SK-N-SH (cell line): ENCODE data around the gene PTPRC. TPM values are rescaled to one million over a fixed set of nuclear protein-coding genes. Genes with fewer than 3 reads are reported as not detected.

Source experiments
- CTCF ChIA-PET: fragments of 300-600, 350-600 bp; formaldehyde crosslinking; extraction: SDS; loops from one replicate; lab custom pipeline; 2021; lab: Yijun Ruan, JAX
- POLR2A ChIA-PET: fragments of 350-600 bp; sonication (Branson Sonifier 250); formaldehyde crosslinking; extraction: SDS; loops from one replicate; lab custom pipeline; 2020; ENCODE audit warnings: antibody characterized with exemption, inconsistent platforms; lab: Yijun Ruan, JAX
- DNase-seq: peaks from one replicate; pipeline ENCODE4 v3.0.0; 2012
- H2AFZ ChIP-seq: fragments of 200-600 bp; sonication (generic); 2 replicates; pipeline ENCODE4 v1.8.1; 2016; ENCODE audit warnings: antibody characterized with exemption, mild to moderate bottlenecking, low read depth
- H3F3A ChIP-seq: fragments of 200-600 bp; sonication (generic); replicated peaks from 2 replicates; pipeline ENCODE3; 2016; ENCODE audit warnings: antibody characterized with exemption, mild to moderate bottlenecking; ENCODE audit not compliant: insufficient read depth
- H3K27ac ChIP-seq, 2 experiments: fragments of 200-500 bp in 1 of 2; fragments of 200-600 bp in 1 of 2; sonication (Bioruptor generic) in 1 of 2; sonication (generic), shearing (Covaris generic) in 1 of 2; 2 replicates each; pipeline versions ENCODE4 v1.5.1 to v1.6.1; 2014 to 2016; ENCODE audit warnings: low read depth in 2 of 2, inconsistent platforms in 1 of 2, low read length in 1 of 2, mild to moderate bottlenecking in 1 of 2, mixed read lengths in 1 of 2
- H3K27me3 ChIP-seq: fragments of 200-600 bp; sonication (generic), shearing (Covaris generic); 2 replicates; pipeline ENCODE4 v1.6.1; 2016; ENCODE audit warnings: mixed run types; ENCODE audit not compliant: insufficient read depth
- H3K36me3 ChIP-seq, 2 experiments: fragments of 200-500 bp in 1 of 2; fragments of 200-600 bp in 1 of 2; sonication (Bioruptor generic) in 1 of 2; sonication (generic) in 1 of 2; replicated peaks in 1 of 2; 2 replicates each; pipeline versions ENCODE3 to v1.5.1; 2014 to 2016; ENCODE audit warnings: low read length in 1 of 2, mild to moderate bottlenecking in 1 of 2; ENCODE audit not compliant: insufficient read depth in 2 of 2, control insufficient read depth in 1 of 2
- H3K4me1 ChIP-seq, 2 experiments: fragments of 200-500 bp in 1 of 2; fragments of 200-600 bp in 1 of 2; sonication (Bioruptor generic) in 1 of 2; sonication (generic), shearing (Covaris generic) in 1 of 2; 2 replicates each; pipeline versions ENCODE4 v1.5.1 to v1.6.1; 2014 to 2016; ENCODE audit warnings: low read depth in 1 of 2, low read length in 1 of 2, mixed run types in 1 of 2; ENCODE audit not compliant: insufficient read depth in 2 of 2, control insufficient read depth in 1 of 2
- H3K4me2 ChIP-seq: fragments of 200-600 bp; sonication (generic), shearing (Covaris generic); 2 replicates; pipeline ENCODE4 v1.6.1; 2017; ENCODE audit warnings: mixed run types
- H3K4me3 ChIP-seq, 2 experiments: fragments of 200-500 bp in 1 of 2; fragments of 200-600 bp in 1 of 2; sonication (Bioruptor generic) in 1 of 2; sonication (generic), shearing (Covaris generic) in 1 of 2; 2 replicates each; pipeline versions ENCODE4 v1.5.1 to v1.8.1; 2014 to 2016; ENCODE audit warnings: low read depth in 2 of 2, inconsistent platforms in 1 of 2, low read length in 1 of 2, mild to moderate bottlenecking in 1 of 2, mixed read lengths in 1 of 2, moderate library complexity in 1 of 2
- H3K79me2 ChIP-seq: fragments of 200-600 bp; sonication (generic); 2 replicates; pipeline ENCODE4 v1.8.1; 2017; ENCODE audit warnings: mild to moderate bottlenecking; ENCODE audit not compliant: insufficient read depth
- H3K9ac ChIP-seq: fragments of 200-600 bp; sonication (generic); 2 replicates; pipeline ENCODE4 v1.6.1; 2017; ENCODE audit warnings: mixed run types
- H3K9me2 ChIP-seq: fragments of 200-600 bp; sonication (generic); 2 replicates; pipeline ENCODE4 v1.6.1; 2017; ENCODE audit warnings: mixed run types
- H3K9me3 ChIP-seq: fragments of 200-600 bp; sonication (generic); 2 replicates; pipeline ENCODE4 v1.6.1; 2017; ENCODE audit warnings: mixed run types, mild to moderate bottlenecking, moderate library complexity
- H4K20me1 ChIP-seq: fragments of 200-600 bp; sonication (generic); 2 replicates; pipeline ENCODE4 v1.6.1; 2017; ENCODE audit warnings: mild to moderate bottlenecking, mixed run types; ENCODE audit not compliant: insufficient read depth
- FOSL2 ChIP-seq: IDR thresholded peaks from 2 replicates; pipeline ENCODE4 v1.4.0; 2012; ENCODE audit warnings: low read depth, mild to moderate bottlenecking, moderate library complexity, borderline replicate concordance
- FOXJ3 ChIP-seq: sonication (generic); formaldehyde crosslinking; IDR thresholded peaks from 2 replicates; pipeline ENCODE4 v1.5.1; 2020; ENCODE audit warnings: mild to moderate bottlenecking, missing genetic modification reagents
- MEF2A ChIP-seq: IDR thresholded peaks from 2 replicates; pipeline ENCODE4 v1.4.0; 2012; ENCODE audit warnings: low read depth, borderline replicate concordance
- NFIC ChIP-seq: IDR thresholded peaks from 2 replicates; pipeline ENCODE4 v1.4.0; 2012; ENCODE audit warnings: borderline replicate concordance
- NRF1 ChIP-seq: IDR thresholded peaks from 2 replicates; pipeline ENCODE4 v1.6.1; 2012; ENCODE audit warnings: low read depth, mild to moderate bottlenecking, low read length
- PBX3 ChIP-seq: IDR thresholded peaks from 2 replicates; pipeline ENCODE4; 2012
- RCOR1 ChIP-seq: fragments of 150-350 bp; IDR thresholded peaks from 2 replicates; pipeline ENCODE4 v1.6.1; 2017; ENCODE audit warnings: antibody characterized with exemption, low read length
- REST ChIP-seq: IDR thresholded peaks from 2 replicates; pipeline ENCODE4 v1.6.1; 2012; ENCODE audit warnings: mild to moderate bottlenecking, low read depth, low read length, moderate library complexity
- RXRA ChIP-seq: IDR thresholded peaks from 2 replicates; pipeline ENCODE4 v1.4.0; 2012; ENCODE audit warnings: low read depth, mild to moderate bottlenecking, borderline replicate concordance
- SIN3A ChIP-seq: IDR thresholded peaks from 2 replicates; pipeline ENCODE4 v1.6.1; 2012; ENCODE audit warnings: low read depth, mild to moderate bottlenecking, low read length, moderate library complexity, borderline replicate concordance
- TAF1 ChIP-seq: IDR thresholded peaks from 2 replicates; pipeline ENCODE4 v1.6.1; 2012; ENCODE audit warnings: low read depth, mild to moderate bottlenecking, low read length, moderate library complexity, borderline replicate concordance
- TCF12 ChIP-seq: IDR thresholded peaks from 2 replicates; pipeline ENCODE4 v1.4.0; 2012
- USF2 ChIP-seq: fragments of 150-350 bp; IDR thresholded peaks from 2 replicates; pipeline ENCODE4 v1.6.1; 2017; ENCODE audit warnings: antibody characterized with exemption, low read length, low read depth, borderline replicate concordance
- YY1 ChIP-seq: IDR thresholded peaks from 2 replicates; pipeline ENCODE4 v1.4.0; 2012; ENCODE audit warnings: low read depth, mild to moderate bottlenecking
- ZBTB33 ChIP-seq: IDR thresholded peaks from 2 replicates; pipeline ENCODE4 v1.4.0; 2012; ENCODE audit warnings: low read depth, borderline replicate concordance
- WGBS: methylation state at CpG from one replicate; pipeline ENCODE4 v1.1.6; 2017; ENCODE audit warnings: low lambda C conversion rate; 5-methylcytosine and 5-hydroxymethylcytosine counted together
- polyA plus RNA-seq, 3 experiments: library from polyadenylated mRNA; depleted of rRNA; stranded (reverse); fragments of >200 nt; gene quantifications; 2 replicates each; pipeline ENCODE4 v1.2.3, GENCODE V29; 2012

Gene PTPRC
- polyA plus RNA-seq, 1 of the 3 experiments (the other 2 are of a cell fraction), result 0.03 TPM

- WGBS, result 78% methylated on average over 5 of the region's 5 CpGs
- no peaks in the 10 kb centered on the region for H3K79me2 ChIP-seq
- no peak overlapping the region for H2AFZ ChIP-seq
- CTCF ChIA-PET, result no interaction called here
- TF ChIP-seq RXRA (no peak), YY1 (no peak), NRF1 (no peak), USF2 (no peak), MEF2A (no peak), TCF12 (no peak), TAF1 (no peak), NFIC (no peak), PBX3 (no peak), SIN3A (no peak), REST (no peak), ZBTB33 (no peak), FOSL2 (no peak), RCOR1 (no peak), FOXJ3 (CRISPR knock-in tag) (no peak)
- no peaks in the 10 kb centered on the region; a peak in 1 of 4 replicates for H3K4me1 ChIP-seq
- no peak overlapping the region for H3K27ac ChIP-seq
- H3F3A ChIP-seq, result peaks cover 2% of the 10 kb centered on the region
- H3K4me3 ChIP-seq, result no peak overlapping the region
- no peak for DNase-seq
- no peaks in the 10 kb centered on the region for H4K20me1 ChIP-seq
- H3K4me2 ChIP-seq, result no peak overlapping the region
- H3K9ac ChIP-seq, result no peak overlapping the region
- no peaks in the 10 kb centered on the region for H3K36me3 ChIP-seq
- H3K9me2 ChIP-seq, result no peaks in the 10 kb centered on the region
- H3K9me3 ChIP-seq, result no peaks in the 10 kb centered on the region
- POLR2A ChIA-PET, result no interaction called here
- H3K27me3 ChIP-seq, result no peaks in the 10 kb centered on the region
Measured at GRCh38 chr1:198619375-198620140, 19.3 kb upstream of the PTPRC start.
